Skeletal muscle satellite cell (primary cell): ENCODE data around the gene TENT5D. TPM values are rescaled to one million over a fixed set of nuclear protein-coding genes. Genes with fewer than 3 reads are reported as not detected.
"Not testable (repeated sequence)": the region's sequence is repeated elsewhere in the genome, so short reads cannot be mapped to it uniquely, and the experiment has no call there.

Source experiments
- H3K27me3 ChIP-seq: 2 replicates; pipeline ENCODE4 v1.7.0; 2013; ENCODE audit warnings: low read length; ENCODE audit not compliant: control insufficient read depth, insufficient read depth
- H3K36me3 ChIP-seq: 2 replicates; pipeline ENCODE4 v1.7.0; 2013; ENCODE audit warnings: mild to moderate bottlenecking, control low read depth, low read length; ENCODE audit not compliant: insufficient read depth
- H3K4me1 ChIP-seq: 2 replicates; pipeline ENCODE4 v1.7.0; 2013; ENCODE audit warnings: low read length; ENCODE audit not compliant: control insufficient read depth, insufficient read depth
- H3K4me2 ChIP-seq: 2 replicates; pipeline ENCODE4 v1.7.0; 2013; ENCODE audit warnings: mild to moderate bottlenecking, low read length
- H3K4me3 ChIP-seq: 2 replicates; pipeline ENCODE4 v1.7.0; 2013; ENCODE audit warnings: low read length
- H3K9ac ChIP-seq: 2 replicates; pipeline ENCODE4 v1.7.0; 2013; ENCODE audit warnings: mild to moderate bottlenecking, low read depth, low read length, moderate library complexity
- H3K9me3 ChIP-seq: replicated peaks from 2 replicates; pipeline ENCODE4 v1.7.0; 2013; ENCODE audit warnings: mild to moderate bottlenecking, control low read depth, low read length
- total RNA-seq: library from RNA; depleted of rRNA; stranded (reverse); fragments of >200 nt; gene quantifications from 2 replicates; pipeline ENCODE4 v1.2.3, GENCODE V29; 2012; rRNA removed

The TENT5D gene
- under 0.01 TPM in 1 of 2 replicates, not detected in the other for total RNA-seq

DNA sequence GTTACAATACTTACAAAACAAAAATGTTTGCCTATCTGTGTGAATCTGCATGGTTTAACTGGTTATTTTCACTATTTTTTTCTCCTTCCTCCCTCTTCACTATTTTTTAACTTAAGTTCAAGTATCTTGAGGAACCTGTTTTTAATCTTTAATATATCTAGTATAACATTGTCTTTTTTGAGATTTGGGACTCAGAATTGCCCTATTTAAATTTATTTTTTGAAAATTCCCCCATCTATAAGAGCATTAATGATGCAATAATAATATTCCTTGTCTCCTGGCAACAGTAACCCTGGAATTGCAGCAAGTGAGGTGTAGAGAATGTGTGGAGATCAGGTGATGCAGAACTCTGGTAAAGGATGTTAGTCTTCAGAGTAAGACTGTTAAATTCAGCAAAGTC lies at the start of gene TENT5D:
Gene TENT5D (plus strand): TSS at position 301 of the 400 bp plus-strand sequence. CDS start 22,093 bp downstream, outside the sequence.
- H3K9ac ChIP-seq, result no peak within 1 kb of the TSS
- no peaks in the 10 kb centered on the region for H3K4me1 ChIP-seq
- H3K4me3 ChIP-seq, result no peak within 1 kb of the TSS
- H3K4me2 ChIP-seq, result no peak within 1 kb of the TSS
- no peaks in the 10 kb centered on the region for H3K36me3 ChIP-seq
- H3K9me3 ChIP-seq, result no peaks in the 10 kb centered on the region
- no peaks in the 10 kb centered on the region for H3K27me3 ChIP-seq

DNA sequence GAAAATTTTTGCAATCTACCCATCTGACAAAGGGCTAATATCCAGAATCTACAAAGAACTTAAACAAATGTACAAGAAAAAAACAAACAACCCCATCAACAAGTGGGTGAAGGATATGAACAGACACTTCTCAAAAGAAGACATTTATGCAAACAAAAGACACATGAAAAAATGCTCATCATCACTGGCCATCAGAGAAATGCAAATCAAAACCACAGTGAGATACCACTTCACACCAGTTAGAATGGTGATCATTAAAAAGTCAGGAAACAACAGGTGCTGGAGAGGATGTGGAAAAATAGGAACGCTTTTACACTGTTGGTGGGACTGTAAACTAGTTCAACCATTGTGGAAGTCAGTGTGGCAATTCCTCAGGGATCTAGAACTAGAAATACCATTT lies 34.6 kb upstream of the TENT5D start:
- not testable (repeated sequence) for H3K9me3 ChIP-seq, H3K9ac ChIP-seq, H3K36me3 ChIP-seq, H3K4me3 ChIP-seq, H3K27me3 ChIP-seq, H3K4me1 ChIP-seq, H3K4me2 ChIP-seq

DNA sequence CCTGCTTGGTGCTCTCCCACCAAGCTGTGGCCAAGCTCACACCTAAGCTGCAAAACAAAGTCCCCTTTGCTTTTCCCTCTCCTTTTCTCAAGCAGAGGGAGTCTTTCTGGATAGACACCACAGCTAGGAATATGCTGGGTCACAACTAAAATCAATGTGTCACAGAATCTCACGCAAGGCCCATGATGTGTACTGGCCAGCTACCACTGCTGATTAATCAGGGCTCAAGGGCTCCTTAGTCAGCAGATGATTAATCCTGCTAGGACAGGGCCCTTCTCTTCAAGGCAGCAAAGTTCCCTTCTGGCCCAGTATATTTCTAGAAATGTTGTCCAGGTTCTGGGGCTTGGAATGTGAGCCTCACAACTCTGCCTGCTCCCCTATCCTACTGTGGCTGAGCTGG lies 32.0 kb upstream of the TENT5D start:
- Histone ChIP-seq H3K36me3 (no peaks in the 10 kb centered on the region), H3K9me3 (no peaks in the 10 kb centered on the region), H3K4me2 (no peak overlapping the region), H3K9ac (no peak overlapping the region), H3K4me3 (no peak overlapping the region), H3K4me1 (no peaks in the 10 kb centered on the region), H3K27me3 (no peaks in the 10 kb centered on the region)

DNA sequence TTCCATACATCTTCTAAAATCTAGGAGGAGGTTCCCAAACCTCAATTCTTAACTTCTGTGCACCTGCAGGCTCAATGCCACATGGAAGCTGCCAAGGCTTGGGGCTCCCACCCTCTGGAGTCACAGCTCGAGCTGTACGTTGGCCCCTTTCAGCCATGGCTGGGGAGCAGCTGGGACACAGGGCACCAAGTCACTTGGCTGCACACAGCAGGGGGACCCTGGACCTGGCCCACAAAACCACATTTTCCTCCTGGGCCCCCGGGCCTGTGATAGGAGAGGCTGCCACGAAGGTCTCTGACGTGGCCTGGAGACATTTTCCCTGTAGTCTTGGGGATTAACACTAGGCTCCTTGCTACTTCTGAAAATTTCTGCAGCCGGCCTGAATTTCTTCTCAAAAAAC lies 8.2 kb upstream of the TENT5D start:
- Histone ChIP-seq H3K27me3 (no peaks in the 10 kb centered on the region), H3K36me3 (no peaks in the 10 kb centered on the region), H3K4me1 (no peaks in the 10 kb centered on the region), H3K4me3 (no peak overlapping the region), H3K4me2 (no peak overlapping the region), H3K9me3 (no peaks in the 10 kb centered on the region), H3K9ac (no peak overlapping the region)

DNA sequence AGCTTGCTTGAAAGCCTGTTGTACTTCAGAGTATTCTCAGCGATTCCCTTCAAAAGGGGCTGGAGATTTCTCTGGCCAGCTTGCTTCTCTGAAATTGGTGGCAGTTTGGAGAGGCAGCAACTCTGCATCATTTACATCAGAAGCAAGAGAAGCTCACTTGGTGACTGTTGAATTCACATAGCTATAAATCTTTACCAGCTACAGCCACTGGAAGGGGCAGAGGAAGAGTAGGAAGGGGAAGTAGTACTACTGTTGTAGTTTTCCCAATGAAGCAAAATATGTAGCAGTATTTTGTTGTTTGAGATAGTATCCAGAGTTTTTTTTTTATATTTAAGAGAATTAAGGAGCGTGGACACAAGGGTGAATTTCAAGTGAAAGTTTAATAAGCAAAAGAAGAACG lies 2.8 kb downstream of the TENT5D start:
- Histone ChIP-seq H3K9ac (no peak overlapping the region), H3K27me3 (no peaks in the 10 kb centered on the region), H3K9me3 (no peaks in the 10 kb centered on the region)

DNA sequence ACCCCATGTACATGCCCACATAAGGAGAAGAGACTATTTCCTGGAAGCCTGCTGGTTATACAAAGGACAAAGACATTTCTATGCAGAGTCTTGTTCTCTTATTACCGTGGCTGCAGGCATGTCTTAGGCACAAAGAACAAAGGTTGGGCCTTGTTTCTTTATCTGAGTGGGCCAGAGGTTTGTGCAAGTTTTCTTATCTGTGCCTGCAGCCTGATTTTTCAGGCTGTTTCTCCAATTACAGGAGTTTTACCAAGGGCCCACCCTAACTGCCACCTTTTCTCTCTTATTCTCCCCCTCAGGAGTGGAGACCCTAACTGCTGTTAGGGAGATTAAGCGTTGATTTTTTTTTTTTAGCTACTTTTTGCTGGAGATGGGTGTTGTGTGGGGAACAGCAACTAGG lies 3.5 kb downstream of the TENT5D start:
- Histone ChIP-seq H3K27me3 (no peaks in the 10 kb centered on the region), H3K4me1 (no peaks in the 10 kb centered on the region), H3K4me2 (no peak overlapping the region), H3K9ac (no peak overlapping the region), H3K9me3 (no peaks in the 10 kb centered on the region), H3K36me3 (no peaks in the 10 kb centered on the region), H3K4me3 (no peak overlapping the region)

More for the DNA sequence above, 2.8 kb downstream of the TENT5D start:
- Histone ChIP-seq H3K4me1 (no peaks in the 10 kb centered on the region), H3K4me3 (no peak overlapping the region), H3K4me2 (no peak overlapping the region), H3K36me3 (no peaks in the 10 kb centered on the region)

DNA sequence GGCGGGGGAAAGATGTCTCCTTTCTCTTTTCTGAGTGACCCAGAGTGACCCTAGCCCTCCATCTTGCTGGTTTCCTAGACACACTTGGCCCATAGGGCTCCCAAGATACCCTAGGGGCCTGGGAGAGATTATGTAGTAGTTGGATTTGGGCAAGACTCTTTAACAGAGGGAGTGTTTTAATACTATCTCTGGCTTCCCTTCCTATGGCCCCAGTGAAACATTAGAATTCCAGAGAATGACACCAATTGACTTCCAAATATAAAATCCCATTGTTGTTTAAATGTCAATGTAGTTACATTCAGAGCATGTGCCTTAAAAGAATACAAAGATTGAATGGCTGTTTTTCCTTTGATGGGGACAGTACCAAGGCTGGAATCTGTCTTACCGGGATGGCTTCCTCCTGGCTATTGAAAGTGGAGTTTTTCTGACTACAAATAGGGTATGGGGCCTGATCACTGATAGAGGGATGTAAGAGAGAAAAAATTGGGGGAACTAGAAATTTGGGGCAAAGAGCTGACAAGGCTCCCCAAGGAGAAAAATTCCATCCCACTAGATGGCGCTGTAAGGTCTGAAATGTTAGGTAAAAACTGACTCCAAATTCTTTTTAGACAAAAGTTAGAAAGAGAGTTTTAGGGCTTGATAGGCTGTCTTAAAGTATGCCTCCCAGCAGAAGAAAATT lies 10.7 kb downstream of the TENT5D start:
- no peak overlapping the region for H3K4me3 ChIP-seq
- H3K4me1 ChIP-seq, result no peaks in the 10 kb centered on the region
- no peaks in the 10 kb centered on the region for H3K9me3 ChIP-seq
- no peak overlapping the region for H3K4me2 ChIP-seq
- no peak overlapping the region for H3K9ac ChIP-seq
- H3K27me3 ChIP-seq, result no peaks in the 10 kb centered on the region
- no peaks in the 10 kb centered on the region for H3K36me3 ChIP-seq

DNA sequence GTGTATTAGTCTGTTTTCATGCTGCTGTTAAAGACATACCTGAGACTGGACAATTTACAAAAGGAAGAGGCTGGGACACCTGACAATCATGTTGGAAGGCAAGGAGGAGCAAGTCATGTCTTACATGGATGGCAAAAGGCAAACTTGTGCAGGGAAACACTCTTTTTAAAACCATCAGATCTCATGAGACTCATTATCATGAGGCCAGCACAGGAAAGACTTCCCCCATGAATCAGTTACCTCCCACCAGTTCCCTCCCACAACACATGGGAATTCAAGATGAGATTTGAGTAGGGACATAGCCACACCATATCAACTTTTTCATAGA lies 11.2 kb downstream of the TENT5D start:
- no peaks in the 10 kb centered on the region for H3K27me3 ChIP-seq
- H3K4me1 ChIP-seq, result no peaks in the 10 kb centered on the region
- H3K9ac ChIP-seq, result no peak overlapping the region
- H3K4me2 ChIP-seq, result no peak overlapping the region
- no peaks in the 10 kb centered on the region for H3K9me3 ChIP-seq
- H3K4me3 ChIP-seq, result no peak overlapping the region
- no peaks in the 10 kb centered on the region for H3K36me3 ChIP-seq

DNA sequence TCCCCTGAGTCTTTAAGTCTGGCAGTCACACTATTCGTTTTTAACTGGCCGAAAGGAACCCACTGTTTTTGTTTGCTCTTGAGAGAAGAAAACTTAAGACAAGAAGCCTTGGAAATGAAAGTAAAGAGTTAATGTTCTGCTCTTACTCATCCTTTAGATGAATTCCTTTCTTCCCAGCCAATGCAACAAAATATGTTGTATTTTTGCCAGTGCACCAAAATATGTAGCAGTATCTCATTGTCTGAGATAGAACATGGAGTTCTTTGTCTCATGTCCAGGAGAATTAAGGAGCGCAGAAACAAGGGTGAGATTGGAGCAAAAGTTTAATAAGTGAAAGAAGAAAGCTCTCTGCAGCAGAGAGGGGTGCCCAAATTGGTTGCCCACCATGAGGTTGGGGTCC lies 12.2 kb downstream of the TENT5D start:
- Histone ChIP-seq H3K9me3 (no peaks in the 10 kb centered on the region), H3K9ac (no peak overlapping the region), H3K36me3 (no peaks in the 10 kb centered on the region), H3K4me1 (no peaks in the 10 kb centered on the region), H3K4me2 (no peak overlapping the region), H3K27me3 (no peaks in the 10 kb centered on the region), H3K4me3 (no peak overlapping the region)

DNA sequence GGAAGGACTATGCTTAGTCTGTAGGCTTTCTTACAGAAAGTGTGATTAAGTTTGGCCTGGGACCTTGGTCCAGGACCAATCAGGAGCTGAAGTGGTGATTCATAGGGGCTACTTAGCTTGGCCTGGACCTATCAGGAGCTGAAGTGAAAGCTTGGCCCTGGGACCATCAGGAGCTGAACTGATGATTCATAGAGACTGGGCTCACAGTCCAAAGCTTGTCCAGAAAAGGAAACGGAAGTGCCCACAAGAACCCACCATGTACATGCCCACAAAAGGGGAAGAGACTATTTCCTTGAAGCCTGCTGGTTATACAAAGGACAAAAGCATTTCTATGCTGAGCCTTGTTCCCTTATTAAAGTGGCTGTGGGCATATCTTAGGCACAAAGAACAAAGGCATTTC lies 12.6 kb downstream of the TENT5D start:
- no peaks in the 10 kb centered on the region for H3K9me3 ChIP-seq
- no peaks in the 10 kb centered on the region for H3K36me3 ChIP-seq
- H3K4me2 ChIP-seq, result no peak overlapping the region
- no peak overlapping the region for H3K4me3 ChIP-seq
- no peaks in the 10 kb centered on the region for H3K4me1 ChIP-seq
- H3K27me3 ChIP-seq, result no peaks in the 10 kb centered on the region
- no peak overlapping the region for H3K9ac ChIP-seq

DNA sequence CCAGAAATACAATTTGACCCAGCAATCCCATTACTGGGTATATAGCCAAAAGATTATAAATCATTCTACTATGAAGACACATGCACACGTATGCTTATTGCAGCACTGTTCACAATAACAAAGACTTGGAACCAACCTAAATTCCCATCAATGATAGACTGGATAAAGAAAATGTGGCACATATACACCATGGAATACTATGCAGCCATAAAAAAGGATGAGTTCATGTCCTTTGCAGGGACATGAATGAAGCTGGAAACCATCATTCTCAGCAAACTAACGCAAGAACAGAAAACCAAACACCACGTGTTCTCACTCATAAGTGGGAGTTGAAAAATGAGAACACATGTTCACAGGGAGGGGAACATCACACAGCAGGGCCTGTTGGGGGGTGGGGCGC lies 47.9 kb downstream of the TENT5D start:
- H3K27me3 ChIP-seq, H3K4me1 ChIP-seq, H3K4me3 ChIP-seq, H3K9me3 ChIP-seq, H3K9ac ChIP-seq, H3K4me2 ChIP-seq, H3K36me3 ChIP-seq: not testable (repeated sequence)

DNA sequence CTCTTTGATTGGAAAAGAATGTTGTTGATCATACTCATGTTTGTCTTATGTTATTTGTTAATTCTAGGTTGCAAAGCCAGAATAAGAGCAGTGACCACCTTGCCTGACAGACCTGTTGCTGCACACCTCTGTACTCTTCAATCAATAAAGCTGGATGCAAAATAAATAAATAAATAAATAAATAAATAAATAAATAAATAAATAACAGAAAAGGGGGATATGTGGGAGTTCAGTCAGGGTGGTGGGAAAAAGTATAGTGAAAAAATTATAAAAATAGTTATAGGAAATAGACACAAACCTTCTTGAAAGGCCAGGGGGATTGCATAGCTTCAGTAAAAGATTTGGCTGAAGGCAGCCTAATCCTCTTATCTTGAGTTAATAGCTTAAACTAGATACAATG lies 51.3 kb downstream of the TENT5D start:
- no peaks in the 10 kb centered on the region for H3K36me3 ChIP-seq
- H3K27me3 ChIP-seq, result no peaks in the 10 kb centered on the region
- H3K4me1 ChIP-seq, result no peaks in the 10 kb centered on the region
- H3K9me3 ChIP-seq, result no peaks in the 10 kb centered on the region
- no peak overlapping the region for H3K9ac ChIP-seq
- no peak overlapping the region for H3K4me3 ChIP-seq
- H3K4me2 ChIP-seq, result no peak overlapping the region
